Activated T-cell treated with anti-CD3 and anti-CD28 coated beads, Interleukin-2, amount 50 U/mL, for 48 hours (primary cell): ENCODE data around the gene RIN1.
A peak's percentile ranks its signal among the peaks of the same experiment; 100 is the strongest.

Source experiments
- DNase-seq, 2 experiments: peaks; one replicate each; pipeline ENCODE4 v3.0.0-alpha.2; 2020

Gene RIN1

GRCh38 chr11:66292543-66293332, 43.5 kb downstream of the RIN1 start:
- DNase-seq, result no peak

- DNase-seq, result no peak
Measured at GRCh38 chr11:66291706-66292542, 44.3 kb downstream of the RIN1 start, which contains the start of gene TMEM151A. TMEM151A (plus strand) TSS chr11:66291894; CDS start chr11:66292014, 120 bp downstream.

- no peak for DNase-seq
Measured at GRCh38 chr11:66291303-66291705, 44.9 kb downstream of the RIN1 start.

- no peak for DNase-seq
Measured at GRCh38 chr11:66290330-66290621, 46.0 kb downstream of the RIN1 start.

- peak; percentile 89 to 90 for DNase-seq
Measured at GRCh38 chr11:66289548-66290329, 46.5 kb downstream of the RIN1 start.

GRCh38 chr11:66288671-66289547, 47.3 kb downstream of the RIN1 start, which contains the start of gene YIF1A:
YIF1A (minus strand) TSS chr11:66289143; CDS start chr11:66288985, 158 bp downstream.
- DNase-seq, result peak; percentile 97 to 98

- DNase-seq, result no peak
Measured at GRCh38 chr11:66287889-66288670, 48.2 kb downstream of the RIN1 start.

GRCh38 chr11:66287211-66287888, 48.9 kb downstream of the RIN1 start:
- no peak for DNase-seq

GRCh38 chr11:66286699-66287098, 49.5 kb downstream of the RIN1 start:
- no peak for DNase-seq

- no peak for DNase-seq
Measured at GRCh38 chr11:66285250-66285947, 50.8 kb downstream of the RIN1 start.

GRCh38 chr11:66284526-66285078, 51.6 kb downstream of the RIN1 start:
- no peak for DNase-seq

- no peak for DNase-seq
Measured at GRCh38 chr11:66283461-66284105, 52.7 kb downstream of the RIN1 start.

GRCh38 chr11:66282468-66283455, 53.5 kb downstream of the RIN1 start:
- DNase-seq, result peak; percentile 97 to 99
